ENCODE results near the gene KDM3B. TPM values are rescaled to one million over a fixed set of nuclear protein-coding genes. Genes with fewer than 3 reads are reported as not detected.

The KDM3B gene
- total RNA-seq, 2 donors from 2014 or later: 61.2 to 85.1 TPM

DNA sequence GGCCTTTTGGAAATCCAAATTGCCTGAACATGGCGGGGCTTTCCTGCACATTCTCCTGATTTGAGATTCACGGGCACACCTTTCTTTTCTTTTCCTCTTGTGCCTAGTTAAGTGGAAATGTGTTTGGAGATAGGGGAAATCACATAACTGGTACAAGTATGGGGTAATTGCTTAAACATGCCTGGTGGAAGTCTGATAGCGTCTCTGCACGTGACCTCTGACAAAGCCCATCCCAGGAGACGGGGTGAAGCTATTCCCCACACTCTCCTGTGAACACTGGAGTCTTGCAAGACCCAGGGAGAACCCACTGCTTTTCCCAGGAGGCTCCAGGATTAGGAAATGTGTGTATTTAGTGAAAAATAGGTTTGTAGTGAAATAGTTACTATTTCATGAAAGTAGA lies 83.5 kb downstream of the KDM3B start:
- H3K9me3 ChIP-seq: no peaks in the 10 kb centered on the region
- no peak overlapping the region for H3K27ac ChIP-seq
- H3K36me3 ChIP-seq: peaks cover 6 to 26% of the 10 kb centered on the region in 2 donors
- WGBS: 82% methylated on average over 5 of the region's 5 CpGs
- no peak overlapping the region for H3K4me3 ChIP-seq
- no peak for DNase-seq (ENCODE audit: low spot score)
- TF ChIP-seq POLR2A (IDR thresholded peaks at IDR 0.05) (no peak), POLR2AphosphoS5 (IDR thresholded peaks at IDR 0.05) (no peak)
- TF ChIP-seq, protein P1, sequence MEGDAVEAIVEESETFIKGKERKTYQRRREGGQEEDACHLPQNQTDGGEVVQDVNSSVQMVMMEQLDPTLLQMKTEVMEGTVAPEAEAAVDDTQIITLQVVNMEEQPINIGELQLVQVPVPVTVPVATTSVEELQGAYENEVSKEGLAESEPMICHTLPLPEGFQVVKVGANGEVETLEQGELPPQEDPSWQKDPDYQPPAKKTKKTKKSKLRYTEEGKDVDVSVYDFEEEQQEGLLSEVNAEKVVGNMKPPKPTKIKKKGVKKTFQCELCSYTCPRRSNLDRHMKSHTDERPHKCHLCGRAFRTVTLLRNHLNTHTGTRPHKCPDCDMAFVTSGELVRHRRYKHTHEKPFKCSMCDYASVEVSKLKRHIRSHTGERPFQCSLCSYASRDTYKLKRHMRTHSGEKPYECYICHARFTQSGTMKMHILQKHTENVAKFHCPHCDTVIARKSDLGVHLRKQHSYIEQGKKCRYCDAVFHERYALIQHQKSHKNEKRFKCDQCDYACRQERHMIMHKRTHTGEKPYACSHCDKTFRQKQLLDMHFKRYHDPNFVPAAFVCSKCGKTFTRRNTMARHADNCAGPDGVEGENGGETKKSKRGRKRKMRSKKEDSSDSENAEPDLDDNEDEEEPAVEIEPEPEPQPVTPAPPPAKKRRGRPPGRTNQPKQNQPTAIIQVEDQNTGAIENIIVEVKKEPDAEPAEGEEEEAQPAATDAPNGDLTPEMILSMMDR (IDR thresholded peaks at IDR 0.05): no peak
- H3K4me1 ChIP-seq (replicated peaks): no peaks in the 10 kb centered on the region
- intact Hi-C loops (cut with DNase I): no loop called here
- no peaks in the 10 kb centered on the region for H3K27me3 ChIP-seq (replicated peaks; ENCODE audit: insufficient read depth)

DNA sequence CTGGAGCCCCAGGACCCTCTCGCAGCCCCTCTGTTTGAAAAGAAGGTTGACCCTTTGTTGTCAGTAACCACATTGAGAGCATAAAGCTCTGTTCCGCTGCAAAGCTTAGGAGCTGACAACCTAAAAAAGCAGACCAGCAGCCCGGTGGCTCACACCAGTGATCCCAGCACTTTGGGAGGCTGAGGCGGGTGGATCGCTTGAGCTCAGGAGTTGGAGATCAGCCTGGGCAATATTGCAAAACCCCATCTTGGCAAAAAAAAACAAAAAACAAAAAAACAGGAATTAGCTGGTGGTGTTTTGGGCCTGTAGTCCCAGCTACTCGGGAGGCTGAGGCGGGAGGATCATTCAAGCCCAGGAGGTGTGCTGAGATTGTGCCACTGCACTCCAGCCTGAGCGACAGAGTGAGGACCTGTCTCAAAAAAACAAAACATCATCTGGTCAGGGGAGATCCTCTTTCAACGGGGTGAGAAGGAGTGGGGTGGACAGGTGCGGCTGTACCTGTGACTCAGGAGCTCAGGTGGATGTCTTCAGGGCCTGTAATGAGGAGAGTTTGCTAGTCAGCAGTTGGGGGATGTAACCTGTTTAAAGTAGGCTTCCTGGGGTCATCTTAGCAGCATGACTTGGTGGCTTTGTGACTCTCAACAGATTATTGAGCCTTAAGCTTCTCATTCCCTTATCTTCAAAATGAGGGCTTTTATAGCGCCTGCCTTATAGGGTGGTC lies 85.7 kb downstream of the KDM3B start:
- 76% methylated on average over 11 of the region's 11 CpGs for WGBS
- H3K9me3 ChIP-seq: no peaks in the 10 kb centered on the region
- H3K4me3 ChIP-seq: peak overlapping the region; percentile 34 to 39
- H3K27me3 ChIP-seq (replicated peaks; ENCODE audit: insufficient read depth): no peaks in the 10 kb centered on the region
- H3K4me1 ChIP-seq (replicated peaks): no peaks in the 10 kb centered on the region
- no peak overlapping the region for H3K27ac ChIP-seq
- no peak for DNase-seq (ENCODE audit: low spot score)
- intact Hi-C loops (cut with DNase I): no loop called here
- peaks cover 0 to 11% of the 10 kb centered on the region in 2 donors for H3K36me3 ChIP-seq
- TF ChIP-seq POLR2AphosphoS5 (IDR thresholded peaks at IDR 0.05): no peak

DNA sequence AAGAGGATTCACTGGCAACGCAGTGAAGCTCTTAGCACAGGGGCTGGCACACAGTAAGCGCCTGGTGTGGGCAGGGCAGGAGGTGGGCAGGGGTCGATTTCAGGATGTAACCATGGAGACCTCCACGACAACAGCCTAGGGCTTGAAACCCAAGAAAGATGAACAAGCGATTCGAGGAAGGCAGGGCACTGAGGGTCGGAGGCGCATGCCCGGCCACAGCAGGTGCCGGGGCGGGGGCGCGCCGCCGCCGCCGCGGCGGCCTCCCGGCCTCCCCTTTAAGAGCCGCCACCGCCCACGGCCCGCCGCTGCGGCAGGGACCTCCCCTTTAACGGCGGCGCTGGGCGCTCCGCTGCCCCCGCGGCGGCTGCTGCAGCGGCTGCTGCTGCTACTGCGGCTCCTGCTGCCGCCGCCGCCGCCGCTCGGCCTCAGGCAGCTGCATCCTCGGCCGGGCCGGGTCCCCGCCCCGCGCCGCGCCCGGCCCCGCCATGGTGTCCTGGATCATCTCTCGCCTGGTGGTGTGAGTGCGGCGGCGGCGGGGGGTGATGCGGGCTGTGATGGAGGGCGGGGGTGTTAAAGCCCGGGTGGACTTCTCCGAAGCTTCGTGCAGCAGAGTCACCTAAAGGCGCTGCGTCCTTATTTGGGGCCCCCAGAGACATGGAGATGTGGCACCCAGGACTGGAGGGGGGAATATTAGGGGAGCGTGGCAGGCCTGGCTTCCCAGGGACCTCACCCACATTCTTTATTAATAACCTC lies 86.4 kb downstream of the KDM3B start, which contains the start of gene REEP2:
Gene REEP2, plus strand, starts transcription at position 334 of the 753 bp plus-strand sequence. Its CDS starts 152 bp downstream, at position 486.
- TF ChIP-seq POLR2AphosphoS5 (IDR thresholded peaks at IDR 0.05): no peak
- TF ChIP-seq, protein P1 (IDR thresholded peaks at IDR 0.05): peak in 1 of 4 experiments; percentile 11
- 1% methylated on average over 29 of the region's 65 CpGs for WGBS
- Histone ChIP-seq H3K4me1 (replicated peaks) (no peaks in the 10 kb centered on the region), H3K27ac (no peak within 1 kb of the TSS), H3K36me3 (peaks cover 0 to 11% of the 10 kb centered on the region in 2 donors), H3K27me3 (replicated peaks; ENCODE audit: insufficient read depth) (no peaks in the 10 kb centered on the region), H3K4me3 (peak within 1 kb of the TSS; percentile 34 to 39), H3K9me3 (no peaks in the 10 kb centered on the region)
- no peak for DNase-seq (ENCODE audit: low spot score)
- intact Hi-C loops (cut with DNase I): no loop called here

DNA sequence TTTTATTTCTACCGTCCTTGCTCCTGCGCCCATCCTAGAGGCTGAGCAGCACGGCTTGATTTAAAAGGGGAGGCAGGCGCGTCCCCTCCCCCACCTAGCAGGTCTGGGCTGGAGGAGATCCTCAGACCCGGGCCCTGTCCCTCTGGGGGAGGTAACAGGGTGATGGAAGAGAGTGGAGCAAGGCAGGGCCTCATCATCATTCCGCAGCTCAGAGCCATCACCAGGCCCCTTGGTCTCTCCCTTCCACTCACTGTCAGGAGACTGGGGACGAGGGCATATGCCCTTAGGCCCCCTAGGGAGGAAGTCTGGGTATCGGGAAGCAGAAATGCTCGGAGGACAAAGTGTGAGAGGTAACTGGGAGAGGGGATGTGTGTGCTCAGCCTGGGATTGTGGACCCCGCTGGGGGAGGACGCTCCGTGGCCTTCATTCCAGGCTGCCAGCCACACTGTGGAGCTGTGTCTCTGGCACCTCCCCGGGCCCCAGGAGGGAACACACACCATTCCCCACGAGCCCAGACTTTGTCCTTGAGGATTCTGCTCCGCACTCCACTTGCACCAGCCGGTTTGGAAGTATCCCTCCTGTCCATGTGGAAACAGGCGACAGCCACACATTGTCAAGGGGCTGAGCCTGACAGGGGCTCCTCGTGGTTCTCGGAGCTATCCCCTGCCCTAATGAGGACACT lies 87.1 kb downstream of the KDM3B start:
- H3K36me3 ChIP-seq: peaks cover 0 to 11% of the 10 kb centered on the region in 2 donors
- 15% methylated on average over 20 of the region's 20 CpGs for WGBS
- no peak for DNase-seq (ENCODE audit: low spot score)

More for the DNA sequence above, 87.1 kb downstream of the KDM3B start:
- no peaks in the 10 kb centered on the region for H3K9me3 ChIP-seq
- H3K4me3 ChIP-seq: peak overlapping the region; percentile 34 to 39
- TF ChIP-seq POLR2A (IDR thresholded peaks at IDR 0.05) (no peak), POLR2AphosphoS5 (IDR thresholded peaks at IDR 0.05) (no peak)
- TF ChIP-seq, protein P1 (IDR thresholded peaks at IDR 0.05): no peak
- no peaks in the 10 kb centered on the region for H3K4me1 ChIP-seq (replicated peaks)
- no peak overlapping the region for H3K27ac ChIP-seq
- intact Hi-C loops (cut with DNase I): no loop called here
- H3K27me3 ChIP-seq (replicated peaks; ENCODE audit: insufficient read depth): no peaks in the 10 kb centered on the region

Measured in prostate gland (tissue), 2 donors.